ENCODE results near the gene CBARP. TPM values are rescaled to one million over a fixed set of nuclear protein-coding genes. Genes with fewer than 3 reads are reported as not detected.

Gene CBARP
- total RNA-seq, 1 experiment from 2014 or later, result 28.4 TPM

- WGBS (ENCODE audit: extremely low coverage, insufficient read length, low lambda C conversion rate), result no CpG with 5 or more reads among the region's 22 CpGs
- Histone ChIP-seq H3K27me3 (ENCODE audit: insufficient read depth, low read length) (no peaks in the 10 kb centered on the region), H2AK5ac (ENCODE audit: insufficient read length, low read length) (no peak overlapping the region), H3K79me2 (ENCODE audit: insufficient read depth, low read length) (peaks cover 2% of the 10 kb centered on the region; the same call in 1 of the 2 replicates), H4K8ac (replicated peaks; ENCODE audit: insufficient read length, low read depth, low read length) (no peak overlapping the region), H3K4ac (ENCODE audit: low read depth, low read length) (no peak overlapping the region), H3K4me1 (ENCODE audit: insufficient read depth, low read length) (no peaks in the 10 kb centered on the region), H4K5ac (ENCODE audit: insufficient read length, low read depth, low read length) (no peak overlapping the region), H3K4me2 (ENCODE audit: insufficient read depth, insufficient read length, low read length) (no peak overlapping the region), H4K91ac (ENCODE audit: insufficient read length, low read depth, low read length) (no peak overlapping the region), H3K9ac (ENCODE audit: extremely low read depth, insufficient read length, low read length) (no peak overlapping the region), H2AFZ (ENCODE audit: low read length) (no peak overlapping the region), H3K9me3 (ENCODE audit: control insufficient read depth, low read depth, low read length) (no peaks in the 10 kb centered on the region), H3K79me1 (ENCODE audit: insufficient read depth, low read depth, low read length, poor library complexity, severe bottlenecking) (peaks cover 4% of the 10 kb centered on the region), H3T11ph (ENCODE audit: low read length) (no peak overlapping the region), H3K23ac (ENCODE audit: insufficient read length, low read depth, low read length) (no peak overlapping the region), H3K27ac (ENCODE audit: insufficient read length, low read depth, low read length) (no peak overlapping the region), H2BK5ac (ENCODE audit: insufficient read length, low read length) (no peak overlapping the region), H3K56ac (ENCODE audit: insufficient read length, low read depth, low read length) (no peak overlapping the region), H3K14ac (ENCODE audit: insufficient read depth, low read length) (no peak overlapping the region), H4K20me1 (ENCODE audit: control insufficient read depth, insufficient read depth, insufficient read length) (no peaks in the 10 kb centered on the region), H2BK15ac (ENCODE audit: low read depth, low read length) (no peak overlapping the region), H2BK120ac (ENCODE audit: low read depth, low read length, poor library complexity, severe bottlenecking) (no peak overlapping the region), H2BK20ac (ENCODE audit: low read depth, low read length, poor library complexity, severe bottlenecking) (no peak overlapping the region), H3K23me2 (ENCODE audit: insufficient read length, low read depth, low read length, poor library complexity, severe bottlenecking) (no peaks in the 10 kb centered on the region), H2BK12ac (ENCODE audit: insufficient read length, low read depth, low read length) (no peak overlapping the region), H3K18ac (ENCODE audit: insufficient read length, low read depth, low read length) (no peak overlapping the region)
- no peak for DNase-seq
- Mint-ChIP-seq H3K27ac (no peak overlapping the region), H3K4me1 (peaks cover 3 to 11% of the 10 kb centered on the region in 2 experiments; a peak in 3 of 4 replicates), H3K27me3 (ENCODE audit: low read depth) (no peaks in the 10 kb centered on the region), H3K36me3 (ENCODE audit: insufficient read depth in 1 of 3, low read depth in 3 of 3) (peaks cover 2 to 9% (median 6%) of the 10 kb centered on the region in 3 experiments; a peak in 5 of 7 replicates), H3K4me3 (no peak overlapping the region), H3K9me3 (no peaks in the 10 kb centered on the region)
- TF ChIP-seq CTCF (conservative IDR thresholded peaks at IDR 0.05), result no peak
These were observed 15.9 kb downstream of the CBARP start for GRCh38 chr19:1221904-1222255.

Measured in H9 (cell line).